ENCODE measurements around the gene PAXX.

The PAXX gene

GRCh38 chr9:136991993-136992818 lies at the start of gene PAXX:
Gene PAXX (plus strand): TSS chr9:136992422. CDS start chr9:136992444, 22 bp downstream.
- DNase-seq (ENCODE audit: low read depth in 2 of 2) = peak; percentile 90 to 96

DNA sequence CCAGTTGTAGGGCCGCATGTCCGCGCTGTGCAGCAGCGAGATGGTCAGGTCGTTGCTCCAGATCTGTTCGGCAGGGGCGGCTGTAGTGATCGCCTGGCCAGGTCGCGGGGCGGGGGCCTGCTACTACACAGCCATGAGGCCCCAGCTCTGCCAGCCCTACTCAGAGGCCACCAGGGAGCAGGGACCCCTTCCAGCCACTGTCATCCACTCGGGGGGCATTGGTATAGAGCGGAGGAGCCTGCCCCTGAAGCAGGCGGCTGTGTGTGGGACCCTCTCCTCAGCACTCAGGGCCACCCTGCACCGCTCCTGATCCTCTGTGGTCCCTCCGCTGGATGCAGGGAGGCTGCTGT lies 49.4 kb upstream of the PAXX start:
- DNase-seq (ENCODE audit: low read depth in 2 of 2) = no peak

GRCh38 chr9:136943291-136944211 lies 48.7 kb upstream of the PAXX start:
- DNase-seq (ENCODE audit: low read depth in 2 of 2) = no peak

GRCh38 chr9:136944212-136944518 lies 48.1 kb upstream of the PAXX start:
- DNase-seq (ENCODE audit: low read depth in 2 of 2) = no peak

GRCh38 chr9:136944519-136945332 lies 47.5 kb upstream of the PAXX start, which contains the start of the genes C8G and FBXW5:
Gene C8G (plus strand): TSS chr9:136945243. CDS start chr9:136945321, 78 bp downstream.
Gene FBXW5 (minus strand): TSS chr9:136944738. CDS start chr9:136944083, 655 bp downstream.
- DNase-seq (ENCODE audit: low read depth in 2 of 2) = peak; percentile 90

- no peak for DNase-seq (ENCODE audit: low read depth in 2 of 2)
Measured at GRCh38 chr9:136945333-136946227, 46.6 kb upstream of the PAXX start.

DNA sequence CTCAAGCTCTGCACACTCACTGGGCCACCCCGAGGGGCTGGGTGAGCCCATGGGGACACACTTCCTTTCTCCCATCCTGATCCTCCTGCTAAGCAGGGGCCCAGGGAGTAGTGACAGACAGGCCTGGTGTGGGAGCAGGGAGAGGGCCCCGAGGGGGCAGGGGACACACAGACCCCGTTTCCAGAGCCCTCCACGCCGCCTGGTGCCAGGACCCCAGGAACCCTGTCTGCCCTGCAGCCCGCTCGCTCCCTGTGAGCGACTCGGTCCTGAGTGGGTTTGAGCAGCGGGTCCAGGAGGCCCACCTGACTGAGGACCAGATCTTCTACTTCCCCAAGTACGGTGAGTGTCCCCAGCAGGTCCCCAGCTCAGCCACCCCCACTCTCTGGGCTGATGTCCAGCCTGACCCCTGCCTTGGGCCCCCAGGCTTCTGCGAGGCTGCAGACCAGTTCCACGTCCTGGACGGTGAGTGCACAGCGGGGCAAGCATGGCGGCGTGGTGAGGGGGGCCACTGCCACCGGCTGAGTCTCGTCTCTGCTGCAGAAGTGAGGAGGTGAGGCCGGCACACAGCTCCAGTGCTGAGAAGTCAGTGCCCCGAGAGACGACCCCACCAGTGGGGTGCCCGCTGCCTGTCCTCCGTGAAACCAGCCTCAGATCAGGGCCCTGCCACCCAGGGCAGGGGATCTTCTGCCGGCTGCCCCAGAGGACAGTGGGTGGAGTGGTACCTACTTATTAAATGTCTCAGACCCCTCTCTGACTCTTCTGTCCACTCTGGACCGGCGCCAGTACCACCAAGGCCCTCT lies 45.8 kb upstream of the PAXX start:
- DNase-seq (ENCODE audit: low read depth in 2 of 2) = no peak

DNA sequence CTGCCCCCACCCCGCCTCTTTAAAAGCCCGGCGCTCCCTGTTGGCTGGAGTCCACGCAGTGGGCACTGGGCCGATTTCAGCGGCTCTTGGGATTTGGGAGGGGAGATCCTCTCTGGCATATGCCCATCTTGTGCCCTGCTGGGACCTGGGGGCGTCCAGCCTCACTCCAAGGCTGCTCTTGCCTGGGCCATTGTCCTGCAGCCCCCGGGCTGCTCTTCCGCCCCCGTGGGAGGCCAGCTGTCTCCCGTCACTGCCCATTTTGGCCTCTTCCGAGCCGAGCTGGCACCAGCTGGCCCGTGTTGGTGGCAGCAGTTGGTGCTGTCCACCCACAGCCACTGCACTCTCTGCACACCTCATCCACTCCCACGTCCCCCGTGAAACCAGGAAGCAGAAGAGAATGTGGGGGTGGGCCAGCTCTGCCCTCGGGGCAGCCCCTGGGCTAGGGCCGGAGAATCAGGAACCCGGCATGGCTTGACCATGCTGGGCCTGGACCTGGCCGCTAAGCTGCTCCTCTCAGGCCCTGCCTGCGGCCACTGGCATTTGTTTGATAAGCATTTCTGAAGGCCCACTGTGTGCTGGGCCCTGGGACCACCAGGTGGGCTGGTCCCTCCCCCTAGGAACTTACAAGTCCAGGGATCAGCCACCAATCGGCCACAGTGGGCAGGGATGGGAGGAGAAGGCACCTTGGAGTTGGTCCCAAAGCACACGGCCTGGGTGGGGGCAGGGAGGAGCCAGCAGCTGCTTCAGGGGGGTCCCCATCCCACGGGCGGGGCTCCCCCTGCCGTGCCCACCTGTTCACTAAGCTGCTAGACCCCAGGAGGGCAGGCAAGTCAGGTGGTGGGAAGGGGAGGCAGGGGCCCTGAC lies 45.0 kb upstream of the PAXX start:
- no peak for DNase-seq (ENCODE audit: low read depth in 2 of 2)

DNA sequence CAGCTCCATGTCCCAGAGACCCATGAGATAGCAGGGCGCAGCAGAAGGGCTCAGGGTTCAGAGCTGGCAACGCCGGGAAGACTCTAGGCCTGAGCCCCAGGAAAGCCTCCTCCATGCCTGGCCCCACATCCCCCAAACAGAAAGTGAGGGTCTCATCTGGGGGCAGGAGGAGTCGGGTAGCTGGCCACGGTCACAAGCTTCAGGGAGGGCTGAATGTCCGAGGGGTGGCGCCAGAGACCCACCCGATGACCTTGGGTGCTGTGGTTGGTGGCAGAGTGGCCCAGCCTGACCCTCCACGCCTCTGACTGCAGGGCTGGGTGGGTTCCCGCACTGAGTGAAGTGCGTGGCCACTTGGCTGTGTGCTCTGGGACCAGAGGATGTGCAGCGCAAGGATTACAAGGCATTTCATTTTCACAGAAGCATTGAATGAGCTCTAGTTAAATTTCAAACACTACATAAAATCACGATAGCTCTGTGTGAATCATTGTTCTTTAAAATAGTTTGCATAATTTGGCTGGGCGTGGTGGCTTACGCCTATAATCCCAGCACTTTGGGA lies 44.2 kb upstream of the PAXX start:
- DNase-seq (ENCODE audit: low read depth in 2 of 2) = no peak

- no peak for DNase-seq (ENCODE audit: low read depth in 2 of 2)
Measured at GRCh38 chr9:136949239-136949816, 42.9 kb upstream of the PAXX start.

GRCh38 chr9:136949817-136950655 lies 42.2 kb upstream of the PAXX start:
- peak; percentile 90 to 94 for DNase-seq (ENCODE audit: low read depth in 2 of 2)

- DNase-seq (ENCODE audit: low read depth in 2 of 2) = no peak
Measured at GRCh38 chr9:136950656-136951276, 41.5 kb upstream of the PAXX start.

DNA sequence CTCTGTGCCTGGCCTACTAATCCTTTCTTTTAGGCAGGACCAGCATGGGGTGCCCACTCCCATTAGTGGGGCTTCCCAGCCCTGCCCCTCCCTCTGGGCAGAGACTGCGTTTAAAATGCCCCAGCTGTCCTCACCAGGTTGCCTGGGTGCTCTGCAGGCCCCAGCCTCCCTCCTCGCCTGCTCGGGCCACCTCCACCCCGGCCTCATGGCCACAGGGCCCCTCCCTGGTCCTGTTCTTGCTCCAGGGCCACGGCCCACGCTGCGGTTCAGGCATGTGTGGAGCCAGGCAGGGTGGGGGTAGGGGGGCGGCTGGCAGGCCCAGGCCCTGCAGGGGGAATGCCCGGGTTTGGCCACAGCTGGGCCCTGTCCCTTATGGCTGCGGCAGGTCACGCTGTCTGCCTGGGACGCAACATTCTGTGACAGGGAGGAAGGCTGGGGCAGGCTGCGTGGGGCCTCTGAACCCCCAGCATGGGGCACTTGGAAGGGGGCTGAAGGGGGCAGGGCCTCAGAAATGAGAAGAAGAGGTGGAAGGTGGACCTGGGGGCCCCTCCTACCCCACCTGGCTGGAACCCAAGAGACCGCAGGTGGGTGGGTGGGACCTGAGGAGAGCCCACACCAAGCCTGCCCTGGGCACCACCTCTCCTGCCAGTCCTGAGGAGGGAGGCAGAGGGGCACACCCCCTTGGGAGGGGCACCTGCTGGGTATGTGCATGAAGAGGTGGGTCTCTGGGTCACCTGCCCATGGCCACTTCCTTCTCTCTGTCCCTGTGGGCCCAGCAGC lies 40.5 kb upstream of the PAXX start, which contains the start of gene LCN12:
Gene LCN12, plus strand, starts transcription at position 733 of the 780 bp plus-strand sequence. CDS start 55 bp downstream, outside the sequence.
- no peak for DNase-seq (ENCODE audit: low read depth in 2 of 2)

- no peak for DNase-seq (ENCODE audit: low read depth in 2 of 2)
Measured at GRCh38 chr9:136952321-136952850, 39.8 kb upstream of the PAXX start.

DNA sequence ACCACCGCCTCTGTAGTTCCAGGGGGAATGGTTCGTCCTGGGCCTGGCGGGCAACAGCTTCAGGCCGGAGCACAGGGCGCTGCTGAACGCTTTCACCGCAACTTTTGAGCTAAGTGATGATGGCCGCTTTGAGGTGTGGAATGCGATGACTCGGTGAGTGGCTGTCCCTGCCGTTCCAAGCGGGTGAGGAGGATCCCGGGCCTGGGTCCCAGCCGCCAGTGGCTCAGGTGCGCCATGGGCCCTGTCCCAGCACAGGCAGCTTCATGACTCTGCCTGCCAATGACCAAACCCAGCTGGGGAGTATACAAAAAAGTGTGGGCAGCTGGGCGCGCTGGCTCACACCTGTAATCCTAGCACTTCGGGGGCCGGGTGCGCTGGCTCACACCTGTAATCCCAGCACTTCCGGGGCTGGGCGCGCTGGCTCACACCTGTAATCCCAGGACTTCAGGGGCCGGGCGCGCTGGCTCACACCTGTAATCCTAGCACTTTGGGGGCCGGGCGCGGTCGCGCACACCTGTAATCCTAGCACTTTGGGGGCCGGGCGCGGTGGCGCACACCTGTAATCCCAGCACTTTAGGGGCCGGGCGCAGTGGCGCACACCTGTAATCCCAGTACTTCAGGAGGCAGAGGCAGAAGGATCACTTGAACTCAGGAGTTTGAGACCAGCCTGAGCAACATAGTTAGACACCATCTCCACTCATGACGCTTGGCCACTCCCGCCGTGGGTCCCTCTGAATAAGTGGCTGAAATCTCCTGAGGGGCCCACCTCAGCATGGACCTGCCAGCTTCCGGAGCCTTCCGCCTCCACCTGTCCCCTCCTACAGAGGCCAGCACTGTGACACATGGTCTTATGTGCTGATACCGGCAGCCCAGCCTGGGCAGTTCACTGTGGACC lies 39.1 kb upstream of the PAXX start:
- no peak for DNase-seq (ENCODE audit: low read depth in 2 of 2)

Data from stimulated activated CD4-positive, alpha-beta T cell treated with anti-CD3 and anti-CD28 coated beads, Interleukin-1b, Interleukin-23, amount 100 ng/mL, for 1 hour (primary cell).